ENCODE data around the gene ANKRD36C.
"Not testable (repeated sequence)": the region's sequence is repeated elsewhere in the genome, so short reads cannot be mapped to it uniquely, and the experiment has no call there.

Gene ANKRD36C

GRCh38 chr2:95836151-95836550 lies 155.5 kb downstream of the ANKRD36C start:
- Histone ChIP-seq H3K27me3 (no peaks in the 10 kb centered on the region), H3K4me3 (ENCODE audit: low read depth, low read length) (no peak overlapping the region), H3K9me3 (no peaks in the 10 kb centered on the region), H3K4me1 (no peaks in the 10 kb centered on the region), H3K36me3 (no peaks in the 10 kb centered on the region)
- TF ChIP-seq, protein P1, sequence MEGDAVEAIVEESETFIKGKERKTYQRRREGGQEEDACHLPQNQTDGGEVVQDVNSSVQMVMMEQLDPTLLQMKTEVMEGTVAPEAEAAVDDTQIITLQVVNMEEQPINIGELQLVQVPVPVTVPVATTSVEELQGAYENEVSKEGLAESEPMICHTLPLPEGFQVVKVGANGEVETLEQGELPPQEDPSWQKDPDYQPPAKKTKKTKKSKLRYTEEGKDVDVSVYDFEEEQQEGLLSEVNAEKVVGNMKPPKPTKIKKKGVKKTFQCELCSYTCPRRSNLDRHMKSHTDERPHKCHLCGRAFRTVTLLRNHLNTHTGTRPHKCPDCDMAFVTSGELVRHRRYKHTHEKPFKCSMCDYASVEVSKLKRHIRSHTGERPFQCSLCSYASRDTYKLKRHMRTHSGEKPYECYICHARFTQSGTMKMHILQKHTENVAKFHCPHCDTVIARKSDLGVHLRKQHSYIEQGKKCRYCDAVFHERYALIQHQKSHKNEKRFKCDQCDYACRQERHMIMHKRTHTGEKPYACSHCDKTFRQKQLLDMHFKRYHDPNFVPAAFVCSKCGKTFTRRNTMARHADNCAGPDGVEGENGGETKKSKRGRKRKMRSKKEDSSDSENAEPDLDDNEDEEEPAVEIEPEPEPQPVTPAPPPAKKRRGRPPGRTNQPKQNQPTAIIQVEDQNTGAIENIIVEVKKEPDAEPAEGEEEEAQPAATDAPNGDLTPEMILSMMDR (IDR thresholded peaks at IDR 0.05; ENCODE audit: low read depth, low read length): no peak
- no peak for DNase-seq

DNA sequence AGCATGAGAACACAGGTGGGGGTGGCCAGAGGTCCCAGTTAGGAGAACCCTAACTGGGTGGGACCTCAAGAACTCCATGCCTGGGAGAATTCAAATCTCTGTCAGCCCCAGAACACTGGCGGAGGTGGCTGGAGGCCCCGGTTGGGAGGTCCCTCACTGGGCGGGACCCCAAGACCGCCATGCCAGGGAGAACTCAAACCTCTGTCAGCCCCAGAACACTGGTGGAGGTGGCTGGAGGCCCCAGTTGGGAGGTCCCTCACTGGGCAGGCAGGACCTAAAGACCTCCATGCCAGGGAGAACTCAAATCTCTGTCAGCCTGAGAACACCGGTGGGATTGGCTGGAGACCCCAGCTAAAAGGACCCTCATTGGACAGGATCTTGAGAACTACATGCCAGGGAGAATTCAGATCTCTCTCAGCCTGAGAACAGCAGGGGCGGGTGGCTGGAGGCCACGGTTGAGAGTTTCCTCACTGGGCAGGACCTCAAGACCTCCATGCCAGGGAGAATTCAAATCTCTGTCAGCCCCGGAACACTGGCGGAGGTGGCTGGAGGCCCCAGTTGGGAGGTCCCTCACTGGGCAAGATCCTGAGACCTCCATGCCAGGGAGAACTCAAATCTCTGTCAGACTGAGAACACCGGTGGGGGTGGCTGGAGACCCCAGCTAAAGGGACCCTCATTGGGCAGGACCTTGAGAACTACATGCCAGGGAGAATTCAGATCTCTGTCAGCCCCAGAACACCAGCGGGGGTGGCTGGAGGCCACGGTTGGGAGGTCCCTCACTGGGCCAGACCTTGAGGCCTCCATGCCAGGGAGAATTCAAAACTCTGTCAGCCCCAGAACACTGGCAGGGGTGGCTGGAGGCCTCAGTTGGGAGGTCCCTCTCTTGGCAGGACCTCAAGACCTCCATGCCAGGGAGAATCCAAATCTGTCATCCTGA lies 157.3 kb downstream of the ANKRD36C start:
- H3K9me3 ChIP-seq; DNase-seq; H3K4me3 ChIP-seq (ENCODE audit: low read depth, low read length); H3K36me3 ChIP-seq; H3K4me1 ChIP-seq; H3K27me3 ChIP-seq: not testable (repeated sequence)

DNA sequence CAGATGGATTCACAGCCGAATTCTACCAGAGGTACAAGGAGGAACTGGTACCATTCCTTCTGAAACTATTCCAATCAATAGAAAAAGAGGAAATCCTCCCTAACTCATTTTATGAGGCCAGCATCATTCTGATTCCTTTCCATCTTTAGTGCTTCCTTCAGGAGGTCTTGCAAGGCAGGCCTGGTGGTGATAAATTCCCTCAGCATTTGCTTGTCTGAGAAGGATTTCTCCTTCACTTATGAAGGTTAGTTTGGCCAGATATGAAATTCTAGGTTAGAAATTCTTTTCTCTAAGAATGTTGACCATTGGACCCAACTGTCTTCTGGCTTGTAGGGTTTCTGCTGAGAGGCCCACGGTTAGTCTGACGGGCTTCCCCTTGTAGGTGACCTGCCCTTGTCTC lies 167.4 kb downstream of the ANKRD36C start:
- H3K9me3 ChIP-seq; H3K4me3 ChIP-seq (ENCODE audit: low read depth, low read length); H3K27me3 ChIP-seq; DNase-seq; H3K4me1 ChIP-seq; H3K36me3 ChIP-seq: not testable (repeated sequence)

GRCh38 chr2:95817521-95817920 lies 174.1 kb downstream of the ANKRD36C start:
- H3K36me3 ChIP-seq; DNase-seq; H3K27me3 ChIP-seq; H3K4me1 ChIP-seq; H3K9me3 ChIP-seq; H3K4me3 ChIP-seq (ENCODE audit: low read depth, low read length): not testable (repeated sequence)

DNA sequence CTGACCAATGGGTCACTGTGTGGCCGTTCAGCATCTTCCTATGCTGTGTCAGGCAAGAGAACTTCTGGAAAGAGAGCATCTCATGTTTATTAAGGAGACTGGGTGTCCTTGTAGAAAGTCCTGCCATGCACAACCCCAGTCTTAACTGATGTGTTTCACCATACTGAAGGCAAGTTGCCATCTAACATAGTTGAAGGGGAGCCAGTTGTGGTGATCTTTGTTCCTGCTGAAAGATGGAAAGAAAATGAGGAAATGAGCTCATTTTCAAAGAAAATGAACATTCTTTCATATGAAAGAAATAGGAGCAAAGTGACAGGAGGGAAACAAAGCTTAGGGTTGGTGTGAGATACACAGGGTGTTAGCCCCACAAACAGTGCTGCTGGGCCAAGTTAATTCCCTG lies 178.3 kb downstream of the ANKRD36C start:
- not testable (repeated sequence) for DNase-seq; H3K27me3 ChIP-seq; H3K4me3 ChIP-seq (ENCODE audit: low read depth, low read length); H3K9me3 ChIP-seq; H3K4me1 ChIP-seq; H3K36me3 ChIP-seq

GRCh38 chr2:95799892-95800291 lies 191.7 kb downstream of the ANKRD36C start:
- no peak for DNase-seq
- TF ChIP-seq, protein P1 (IDR thresholded peaks at IDR 0.05; ENCODE audit: low read depth, low read length): no peak
- Histone ChIP-seq H3K27me3 (no peaks in the 10 kb centered on the region), H3K4me1 (no peaks in the 10 kb centered on the region), H3K4me3 (ENCODE audit: low read depth, low read length) (no peak overlapping the region), H3K36me3 (no peaks in the 10 kb centered on the region), H3K9me3 (no peaks in the 10 kb centered on the region)

GRCh38 chr2:95799147-95799889 lies 192.3 kb downstream of the ANKRD36C start:
- peak; percentile 3 for DNase-seq
- H3K27me3 ChIP-seq; H3K4me1 ChIP-seq; H3K36me3 ChIP-seq; H3K9me3 ChIP-seq; H3K4me3 ChIP-seq (ENCODE audit: low read depth, low read length): not testable (repeated sequence)

- H3K9me3 ChIP-seq; DNase-seq; H3K27me3 ChIP-seq; H3K4me1 ChIP-seq; H3K4me3 ChIP-seq (ENCODE audit: low read depth, low read length); H3K36me3 ChIP-seq: not testable (repeated sequence)
Observed at GRCh38 chr2:95796249-95797099, 195.2 kb downstream of the ANKRD36C start.

DNA sequence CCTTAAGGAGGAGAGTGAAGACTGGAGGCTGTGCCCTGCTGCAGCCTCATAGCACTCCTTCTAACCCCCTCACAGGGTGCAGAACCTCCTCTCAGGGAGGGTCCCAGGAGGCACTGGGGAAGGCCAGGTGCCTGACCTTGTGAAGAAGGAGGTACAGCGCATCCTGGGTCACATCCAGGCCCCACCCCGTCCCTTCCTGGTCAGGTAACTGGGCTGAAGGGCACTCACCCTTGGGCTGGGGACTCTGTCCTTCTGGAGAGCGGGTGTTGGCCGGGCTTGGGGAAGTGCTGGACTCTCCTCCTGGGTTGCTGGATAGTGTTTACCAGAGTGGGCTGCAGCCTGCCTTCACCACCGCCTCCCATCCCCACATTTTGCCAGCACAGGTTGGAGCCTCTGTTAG lies 197.7 kb downstream of the ANKRD36C start:
- H3K36me3 ChIP-seq; DNase-seq; H3K4me3 ChIP-seq (ENCODE audit: low read depth, low read length); H3K27me3 ChIP-seq; H3K9me3 ChIP-seq; H3K4me1 ChIP-seq: not testable (repeated sequence)

DNA sequence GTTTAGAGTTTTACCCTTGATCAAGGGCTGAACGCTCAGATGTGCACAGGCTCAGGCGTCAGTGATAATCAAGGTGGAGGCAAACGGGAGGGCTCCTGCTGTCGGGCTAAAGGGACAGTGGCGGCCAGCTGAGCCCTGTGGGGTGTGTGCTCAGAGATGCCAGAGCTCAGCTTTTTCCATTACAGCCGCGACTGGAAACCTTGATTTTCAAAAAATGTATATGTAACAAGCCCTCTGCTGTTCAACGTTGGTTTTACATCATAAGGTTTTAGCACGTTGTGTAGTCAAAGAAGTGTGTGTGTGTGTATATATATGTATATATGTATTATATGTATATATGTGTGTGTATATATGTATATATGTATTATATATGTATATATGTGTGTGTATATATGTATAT lies 201.4 kb downstream of the ANKRD36C start:
- H3K36me3 ChIP-seq; H3K4me3 ChIP-seq (ENCODE audit: low read depth, low read length); DNase-seq: not testable (repeated sequence)

GRCh38 chr2:95789385-95789784 lies 202.2 kb downstream of the ANKRD36C start:
- not testable (repeated sequence) for H3K4me3 ChIP-seq (ENCODE audit: low read depth, low read length); DNase-seq; H3K27me3 ChIP-seq; H3K36me3 ChIP-seq; H3K9me3 ChIP-seq; H3K4me1 ChIP-seq

More for the DNA sequence above, 201.4 kb downstream of the ANKRD36C start:
- not testable (repeated sequence) for H3K27me3 ChIP-seq, H3K9me3 ChIP-seq, H3K4me1 ChIP-seq

- H3K4me1 ChIP-seq; DNase-seq; H3K36me3 ChIP-seq; H3K4me3 ChIP-seq (ENCODE audit: low read depth, low read length); H3K9me3 ChIP-seq; H3K27me3 ChIP-seq: not testable (repeated sequence)
Observed at GRCh38 chr2:95788642-95789041, 203.0 kb downstream of the ANKRD36C start.
